Stimulated activated naive CD4-positive, alpha-beta T cell (primary cell): Measurements from ENCODE around the gene ZNF318.
"Not testable (repeated sequence)": the region's sequence is repeated elsewhere in the genome, so short reads cannot be mapped to it uniquely, and the experiment has no call there.

Experiments
- DNase-seq, 6 experiments: peaks; one replicate each; lab custom pipeline; 2025; lab: John Stamatoyannopoulos, UW

Gene ZNF318, protein sequence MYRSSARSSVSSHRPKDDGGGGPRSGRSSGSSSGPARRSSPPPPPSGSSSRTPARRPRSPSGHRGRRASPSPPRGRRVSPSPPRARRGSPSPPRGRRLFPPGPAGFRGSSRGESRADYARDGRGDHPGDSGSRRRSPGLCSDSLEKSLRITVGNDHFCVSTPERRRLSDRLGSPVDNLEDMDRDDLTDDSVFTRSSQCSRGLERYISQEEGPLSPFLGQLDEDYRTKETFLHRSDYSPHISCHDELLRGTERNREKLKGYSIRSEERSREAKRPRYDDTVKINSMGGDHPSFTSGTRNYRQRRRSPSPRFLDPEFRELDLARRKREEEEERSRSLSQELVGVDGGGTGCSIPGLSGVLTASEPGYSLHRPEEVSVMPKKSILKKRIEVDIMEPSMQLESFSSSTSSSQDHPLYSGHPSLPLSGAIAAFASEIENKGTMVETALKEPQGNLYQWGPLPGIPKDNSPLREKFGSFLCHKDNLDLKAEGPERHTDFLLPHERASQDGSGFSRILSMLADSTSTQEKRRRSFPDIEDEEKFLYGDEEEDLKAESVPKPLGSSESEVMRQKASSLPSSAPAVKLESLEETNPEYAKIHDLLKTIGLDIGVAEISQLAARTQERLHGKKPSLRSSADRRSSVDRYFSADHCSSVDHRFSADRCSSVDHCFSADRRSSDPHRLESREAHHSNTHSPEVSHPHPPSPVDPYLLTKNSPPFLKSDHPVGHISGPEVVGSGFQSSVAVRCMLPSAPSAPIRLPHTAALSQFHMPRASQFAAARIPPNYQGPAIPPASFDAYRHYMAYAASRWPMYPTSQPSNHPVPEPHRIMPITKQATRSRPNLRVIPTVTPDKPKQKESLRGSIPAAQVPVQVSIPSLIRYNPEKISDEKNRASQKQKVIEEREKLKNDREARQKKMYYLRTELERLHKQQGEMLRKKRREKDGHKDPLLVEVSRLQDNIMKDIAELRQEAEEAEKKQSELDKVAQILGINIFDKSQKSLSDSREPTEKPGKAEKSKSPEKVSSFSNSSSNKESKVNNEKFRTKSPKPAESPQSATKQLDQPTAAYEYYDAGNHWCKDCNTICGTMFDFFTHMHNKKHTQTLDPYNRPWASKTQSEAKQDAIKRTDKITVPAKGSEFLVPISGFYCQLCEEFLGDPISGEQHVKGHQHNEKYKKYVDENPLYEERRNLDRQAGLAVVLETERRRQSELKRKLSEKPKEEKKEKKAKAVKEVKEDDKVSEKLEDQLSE (N-terminal part only)

DNA sequence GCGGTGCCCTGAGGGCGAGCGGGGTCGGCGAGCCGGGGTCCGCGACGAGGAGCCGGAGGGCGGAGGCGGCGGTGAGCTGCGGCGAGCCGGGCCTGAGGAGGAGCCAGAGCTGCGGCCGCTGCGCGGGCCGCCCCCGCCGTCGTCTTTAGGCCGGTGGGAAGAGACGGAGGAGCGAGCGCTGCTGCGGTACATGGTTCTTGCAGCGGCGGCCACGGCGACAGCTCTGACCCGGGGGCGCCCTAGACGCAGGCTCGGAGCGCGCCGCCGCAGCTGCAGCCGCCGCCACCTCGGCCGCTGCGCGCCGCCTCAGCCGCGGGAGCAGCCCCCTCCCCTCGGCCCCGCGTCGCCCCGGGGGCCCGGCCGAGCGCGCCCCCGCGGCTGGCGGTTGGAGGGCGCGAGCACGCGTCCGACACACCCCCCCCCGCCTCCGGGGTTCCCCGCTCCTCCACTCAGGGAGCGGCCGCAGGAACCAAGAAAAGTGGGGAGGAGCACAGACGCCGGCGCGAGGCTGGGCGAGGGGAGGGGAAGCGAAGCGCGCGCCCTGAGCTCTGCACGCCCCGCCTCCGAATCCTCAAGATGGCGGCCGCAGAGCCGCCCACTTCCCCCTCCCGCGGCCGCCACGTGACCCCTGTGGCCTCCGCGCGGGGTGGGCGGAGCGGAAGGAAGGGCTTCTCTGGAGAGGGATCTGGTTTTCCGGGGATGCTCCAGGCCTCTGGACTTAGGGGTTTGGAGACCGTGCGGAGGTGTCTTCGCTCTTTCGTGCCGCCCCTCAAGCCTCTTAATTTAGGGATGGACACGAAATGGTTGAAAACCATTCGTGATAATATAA, at the start of gene ZNF318:
TSS of gene ZNF318 (minus strand) at position 474 of the 829 bp plus-strand sequence. CDS start at position 192, 282 bp downstream.
- DNase-seq, result peak; percentile 85 to 95 (median 90)

DNA sequence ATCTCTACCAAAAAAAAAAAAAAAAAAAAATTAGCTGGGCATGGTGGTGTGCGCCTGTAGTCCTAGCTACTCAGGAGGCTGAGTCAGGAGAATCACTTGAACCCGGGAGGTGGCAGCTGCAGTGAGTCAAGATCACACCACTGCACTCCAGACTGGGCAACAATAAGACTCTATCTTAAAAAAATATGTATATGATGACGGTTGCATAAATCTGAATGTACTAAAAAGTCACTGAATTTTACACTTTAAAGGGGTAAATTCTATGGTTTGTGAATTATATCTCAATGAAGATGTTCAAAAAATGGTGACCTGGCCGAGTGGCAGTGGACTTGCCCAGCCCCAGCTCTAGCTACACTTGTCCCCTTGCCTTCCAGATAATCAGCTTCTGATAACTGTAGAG, 47.5 kb upstream of the ZNF318 start:
- no peak for DNase-seq

DNA sequence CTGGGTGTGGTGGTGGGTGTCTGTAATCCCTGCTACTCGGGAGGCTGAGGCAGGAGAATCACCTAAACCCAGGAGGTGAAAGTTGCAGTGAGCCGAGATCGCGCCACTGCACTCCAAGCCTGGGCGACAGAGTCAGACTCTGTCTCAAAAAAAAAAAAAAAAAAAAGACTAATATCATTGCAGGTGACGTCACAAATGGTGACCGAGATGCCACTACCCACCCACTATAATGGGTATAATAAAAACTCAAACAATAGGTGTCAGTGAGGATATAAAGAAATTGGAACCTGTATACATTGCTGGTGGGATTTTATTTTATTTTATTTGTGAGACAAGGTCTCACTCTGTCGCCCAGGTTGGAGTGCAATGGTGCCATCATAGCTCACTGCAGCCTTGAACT, 45.8 kb upstream of the ZNF318 start:
- not testable (repeated sequence) for DNase-seq

DNA sequence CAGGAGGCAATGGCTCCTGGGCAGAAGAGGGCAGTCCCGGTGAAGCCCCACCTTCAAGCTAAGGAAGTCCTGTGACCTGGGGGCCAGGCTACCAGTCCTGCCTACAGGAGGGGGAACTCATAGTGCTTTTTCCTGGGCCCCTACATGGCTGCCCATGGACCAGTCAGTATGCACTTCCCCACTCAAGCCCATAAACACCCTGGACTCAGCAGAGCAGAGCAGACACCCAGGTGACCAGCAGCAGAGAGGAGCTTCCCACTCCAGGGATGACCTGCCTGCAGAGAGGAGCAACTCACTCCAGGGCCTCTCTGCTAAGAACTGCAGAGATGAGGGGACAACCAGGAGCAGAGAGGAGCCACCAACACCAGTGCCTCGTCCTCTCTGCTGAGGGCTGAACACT, 43.6 kb upstream of the ZNF318 start:
- no peak for DNase-seq

DNA sequence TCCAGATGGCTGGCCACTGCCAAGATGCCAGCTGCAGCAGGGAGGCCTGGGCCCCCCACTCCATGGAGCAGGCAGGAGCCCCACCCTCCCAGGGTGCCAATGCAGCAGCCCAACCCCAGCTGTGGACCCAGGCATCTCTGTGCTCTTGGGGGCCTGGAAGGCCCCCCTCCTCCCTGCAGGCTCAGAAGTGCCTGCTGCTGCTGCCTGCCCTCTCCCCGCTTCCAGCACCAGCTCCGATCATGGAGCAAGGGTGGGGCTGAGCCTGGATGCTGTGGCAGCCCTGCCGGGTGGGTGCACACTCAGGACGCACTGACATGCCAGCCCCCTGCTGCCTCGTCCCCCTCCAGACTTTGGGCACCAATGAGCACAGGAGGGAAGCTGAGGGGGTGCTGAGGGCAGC, 43.1 kb upstream of the ZNF318 start:
- no peak for DNase-seq

DNA sequence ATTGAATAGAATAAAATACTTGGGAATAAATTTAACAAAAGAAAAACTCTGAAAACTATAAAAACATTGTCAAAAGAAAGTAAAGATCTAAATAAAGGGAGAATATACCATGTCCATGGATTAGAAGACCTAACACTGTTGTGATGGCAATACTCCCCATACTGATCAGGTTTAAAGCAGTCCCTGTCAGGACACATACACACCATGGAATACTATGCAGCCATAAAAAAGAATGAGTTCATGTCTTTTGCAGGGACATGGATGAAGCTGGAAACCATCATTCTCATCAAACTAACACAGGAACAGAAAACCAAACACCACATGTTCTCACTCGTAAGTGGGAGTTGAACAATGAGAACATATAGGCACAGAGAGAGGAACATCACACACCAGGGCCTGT, 41.3 kb upstream of the ZNF318 start:
- not testable (repeated sequence) for DNase-seq

DNA sequence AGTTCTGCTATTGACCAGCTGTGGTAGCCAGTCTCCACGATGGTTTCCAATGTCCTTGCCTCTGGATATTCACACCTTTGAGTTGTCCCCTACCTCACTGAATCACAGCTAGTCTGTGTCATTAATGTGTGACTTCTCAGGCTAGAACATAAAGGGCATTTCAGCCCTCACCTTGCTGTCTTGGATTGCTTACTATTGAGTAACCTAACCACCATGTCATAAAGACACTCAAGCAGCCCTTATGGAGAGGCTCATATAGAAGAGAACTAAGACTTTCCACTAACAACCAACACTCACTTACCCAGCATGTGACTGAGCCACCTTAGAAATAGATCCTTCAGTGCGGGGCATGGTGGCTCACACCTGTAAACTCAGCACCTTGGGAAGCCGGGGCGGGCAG, 38.8 kb upstream of the ZNF318 start:
- DNase-seq, result no peak

DNA sequence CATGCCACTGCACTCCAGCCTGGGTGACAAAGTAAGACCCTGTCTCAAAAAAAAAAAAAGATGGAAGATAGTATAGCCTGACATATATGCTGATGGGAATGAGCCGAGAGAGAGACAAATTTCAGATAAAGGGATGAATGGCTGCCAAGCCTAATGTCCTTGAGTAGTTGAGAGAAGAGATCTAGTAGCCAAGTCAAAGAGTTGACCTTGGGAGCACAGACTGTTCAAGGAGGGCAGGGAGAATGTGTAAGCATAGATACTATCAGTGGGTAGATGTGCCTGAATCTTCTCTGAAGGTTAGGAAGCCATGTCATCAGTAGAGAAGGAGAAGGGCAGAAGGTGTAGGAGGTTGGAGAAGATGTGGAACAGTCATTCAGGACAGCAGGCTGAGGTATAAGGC, 37.8 kb upstream of the ZNF318 start:
- DNase-seq, result no peak

DNA sequence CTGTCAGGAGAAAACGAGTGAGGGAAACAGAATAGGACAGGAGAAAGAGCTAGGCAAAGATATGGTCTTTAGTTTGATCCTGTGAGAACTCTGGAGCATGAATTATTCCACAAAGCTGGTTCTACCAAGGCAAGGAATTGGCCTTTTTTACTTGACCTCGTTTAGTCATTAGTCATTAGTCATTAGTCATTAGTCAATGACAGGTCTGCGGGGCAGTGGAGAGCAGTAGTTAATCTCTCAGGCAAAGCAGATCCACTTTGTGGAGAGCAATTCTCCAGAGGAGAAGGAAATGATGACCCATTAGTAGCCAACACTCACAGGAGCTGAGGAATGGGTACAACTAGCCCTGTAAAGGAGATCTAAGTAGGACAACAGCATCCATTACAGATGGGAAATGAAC, 35.9 kb upstream of the ZNF318 start:
- no peak for DNase-seq

DNA sequence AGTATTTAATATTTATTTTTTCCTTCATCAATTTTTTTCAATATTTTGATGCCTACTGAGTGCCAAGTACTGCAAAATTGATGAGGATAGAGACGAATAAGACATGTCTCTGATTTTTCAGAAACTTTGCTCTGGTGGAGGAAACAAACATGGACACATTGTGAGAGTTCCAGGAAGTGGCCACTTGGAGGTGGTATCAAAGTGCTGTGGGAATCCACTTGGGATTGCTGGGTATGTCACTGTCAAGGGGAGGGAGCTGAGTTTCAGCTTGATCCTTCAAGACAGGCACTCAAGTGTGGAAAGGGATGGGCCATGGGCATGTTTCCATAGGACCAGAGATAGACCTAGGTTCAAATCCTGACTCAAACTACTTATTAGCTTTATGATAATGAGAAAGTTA, 33.4 kb upstream of the ZNF318 start:
- DNase-seq, result no peak

DNA sequence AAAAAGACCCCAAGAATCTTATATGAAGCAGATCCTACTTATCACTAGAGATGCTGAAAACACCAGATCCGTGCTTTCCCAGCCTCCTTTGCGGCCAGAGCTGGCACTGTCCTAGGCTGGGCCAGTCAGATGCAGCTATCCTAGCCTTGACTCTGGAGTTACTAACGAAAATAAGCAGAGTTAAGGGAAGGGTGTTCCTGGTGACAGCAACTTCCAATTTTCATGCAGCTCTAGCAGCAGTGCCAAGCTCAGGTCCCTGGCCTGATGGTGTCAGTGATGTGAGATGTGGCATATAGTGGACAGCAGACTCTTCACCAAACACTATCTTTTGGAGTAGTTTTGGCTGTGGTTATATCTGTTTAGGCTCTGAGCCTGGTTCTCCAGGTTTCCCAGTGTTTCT, 32.3 kb upstream of the ZNF318 start:
- no peak for DNase-seq

DNA sequence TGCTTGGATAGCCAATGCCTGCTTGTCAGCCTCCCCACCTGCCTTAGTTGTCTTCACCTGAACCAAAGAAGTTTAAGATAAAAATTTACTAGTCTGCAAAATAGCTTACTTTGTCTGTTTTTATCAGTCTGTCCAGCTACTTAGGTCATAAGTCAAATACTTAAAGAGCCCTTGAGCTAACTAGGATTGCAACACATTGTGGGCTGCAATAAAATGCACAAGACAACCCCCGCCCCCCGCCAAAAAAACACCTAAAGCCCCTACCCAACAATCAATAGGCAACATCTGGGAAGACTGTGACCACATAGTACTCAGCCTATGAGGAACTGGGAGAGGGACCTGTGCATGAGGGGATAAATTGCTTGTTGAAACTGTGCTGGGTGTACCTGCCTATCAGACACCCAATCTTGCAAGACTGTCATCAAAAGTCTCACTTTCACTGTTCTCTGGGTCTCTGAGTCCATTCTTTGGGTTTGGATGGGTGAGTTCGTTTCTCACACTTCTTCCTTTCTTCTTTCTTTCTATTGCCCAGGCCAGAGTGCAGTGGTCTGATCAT, 30.6 kb upstream of the ZNF318 start:
- no peak for DNase-seq

DNA sequence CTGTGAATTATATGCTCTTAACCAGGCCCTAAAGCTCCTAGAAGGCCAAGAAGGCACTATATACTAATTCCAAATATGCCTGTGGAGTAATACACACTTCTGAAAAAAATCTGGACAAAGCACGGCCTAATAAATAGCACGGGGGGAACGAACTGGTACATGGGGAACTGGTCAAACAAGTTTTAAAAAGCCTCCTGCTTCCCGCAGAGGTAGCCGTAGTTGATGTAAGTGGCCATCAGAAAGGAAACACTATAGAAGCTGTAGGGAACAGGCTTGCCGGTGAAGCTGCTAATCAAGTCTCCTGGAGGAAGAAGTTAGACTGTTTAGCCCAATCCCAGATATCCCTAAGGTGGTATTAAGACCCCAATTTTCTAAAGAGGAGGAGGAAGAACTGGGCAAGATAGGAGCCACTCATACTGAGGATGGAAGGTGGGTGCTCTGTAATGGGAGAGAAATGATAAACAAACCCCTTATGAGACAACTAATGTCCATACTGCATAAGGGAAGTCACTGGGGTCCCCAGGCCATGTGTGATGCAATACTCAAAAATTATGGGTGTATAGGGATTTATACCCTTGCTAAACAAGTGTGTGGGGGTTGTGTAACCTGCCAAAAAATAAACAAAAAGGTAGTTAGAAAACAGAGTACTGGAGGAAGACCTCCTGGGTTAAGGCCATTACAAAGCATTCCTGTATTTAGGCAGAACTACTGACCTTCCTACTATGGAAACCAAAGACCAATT, 27.1 kb upstream of the ZNF318 start:
- DNase-seq, result no peak

DNA sequence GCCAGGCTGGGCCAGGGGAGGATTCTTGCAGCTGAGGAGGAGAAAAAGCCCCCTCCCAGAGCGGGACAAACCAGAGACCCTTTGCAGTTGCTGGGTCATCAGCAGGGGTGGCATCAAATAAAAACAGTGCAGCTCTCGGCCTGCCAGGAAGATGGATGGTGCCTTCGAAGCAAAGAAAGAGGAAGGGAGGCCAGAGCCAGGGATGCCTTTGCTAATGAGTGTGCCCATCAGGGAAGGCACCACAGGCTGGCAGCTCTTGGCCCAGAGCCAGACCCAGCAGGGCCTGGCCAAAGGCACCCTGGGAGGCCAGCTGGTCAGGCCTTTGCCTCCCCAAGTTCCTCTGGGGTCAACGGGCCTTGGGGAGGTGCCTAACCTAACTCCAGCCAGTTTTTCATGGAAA, 26.3 kb upstream of the ZNF318 start:
- DNase-seq, result no peak

DNA sequence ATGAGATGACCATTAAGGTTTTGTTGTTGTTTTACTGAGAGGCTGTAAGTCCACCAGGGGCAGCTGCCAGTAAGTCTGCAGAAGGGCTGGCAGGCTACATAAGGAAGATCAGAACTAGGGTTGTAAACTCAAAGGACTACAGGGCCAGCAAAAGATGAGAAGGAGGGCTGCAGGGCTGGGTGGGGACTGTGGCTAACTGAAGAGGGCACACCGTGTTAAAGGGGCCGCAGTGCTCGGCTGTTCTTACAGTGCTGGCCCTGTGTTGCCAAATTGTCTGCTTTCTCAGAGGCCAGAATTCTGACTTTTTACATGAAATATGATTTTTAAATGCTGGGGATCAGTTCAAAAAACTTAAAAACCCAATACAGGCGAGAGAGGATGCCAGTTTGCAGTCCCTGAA, 25.5 kb upstream of the ZNF318 start:
- no peak for DNase-seq

DNA sequence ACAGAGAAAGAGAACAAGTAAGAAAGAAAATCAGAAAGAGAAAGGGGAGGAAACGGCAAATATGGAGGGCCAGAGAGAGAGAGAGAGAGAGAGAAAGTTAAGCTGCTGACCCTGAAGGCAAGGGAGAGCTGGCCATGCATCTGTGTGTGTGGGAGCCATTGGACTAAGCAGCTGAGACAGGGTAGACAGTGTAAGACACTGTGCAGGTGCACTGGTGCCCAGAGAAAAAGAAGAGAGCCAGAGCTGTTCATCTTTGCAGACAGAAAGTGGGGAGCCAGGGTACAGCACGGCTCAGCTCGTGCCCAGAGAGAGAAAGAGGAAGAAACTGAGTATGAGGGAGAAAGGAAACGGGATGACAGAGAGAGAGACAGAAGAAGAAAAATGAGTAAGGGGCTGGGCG, 24.2 kb upstream of the ZNF318 start:
- no peak for DNase-seq

DNA sequence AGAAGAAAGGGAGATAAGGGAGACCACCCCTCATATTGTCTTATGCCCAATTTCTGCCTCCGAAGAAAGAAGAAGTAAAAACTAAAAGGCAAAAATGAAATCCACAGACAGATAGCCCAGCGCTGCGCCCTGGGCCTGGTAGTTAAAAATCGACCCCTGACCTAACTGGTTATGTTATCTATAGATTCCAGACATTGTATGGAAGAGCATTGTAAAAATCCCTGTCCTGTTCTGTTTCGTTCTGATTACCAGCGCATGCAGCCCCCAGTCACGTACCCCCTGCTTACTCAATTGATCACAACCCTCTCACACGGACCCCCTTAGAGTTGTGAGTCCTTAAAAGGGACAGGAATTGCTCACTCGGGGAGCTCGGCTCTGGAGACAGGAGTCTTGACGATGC, 23.7 kb upstream of the ZNF318 start:
- DNase-seq, result not testable (repeated sequence)

DNA sequence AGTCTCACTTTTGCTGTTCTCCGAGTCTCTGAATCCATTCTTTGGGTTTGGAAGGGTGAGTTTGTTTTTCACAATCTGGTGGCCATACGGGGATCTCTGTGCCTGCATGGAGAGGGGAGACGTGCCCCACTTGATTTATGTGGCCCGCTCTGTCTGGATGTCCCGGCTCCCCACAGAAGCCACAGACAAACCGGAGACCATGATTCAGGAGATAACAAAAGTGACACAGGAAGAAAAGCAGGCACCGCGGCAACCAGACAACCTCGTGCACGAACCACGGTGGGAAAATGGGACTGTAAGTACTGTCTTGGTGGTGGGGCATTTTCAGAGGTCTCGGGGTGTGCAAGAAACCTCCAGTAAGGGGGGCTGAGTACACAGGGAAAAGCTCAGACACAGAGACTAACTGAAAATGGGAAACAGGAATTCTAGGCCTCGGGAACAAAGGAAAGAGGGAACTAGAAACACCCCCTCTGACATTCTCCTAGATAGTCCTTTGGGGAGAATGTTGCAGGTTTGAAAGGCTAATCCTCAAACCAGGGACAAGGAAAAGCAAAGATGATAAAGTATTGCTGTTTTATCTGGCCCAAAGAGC, 22.1 kb upstream of the ZNF318 start:
- peak; percentile 16 to 38 (median 25) for DNase-seq

DNA sequence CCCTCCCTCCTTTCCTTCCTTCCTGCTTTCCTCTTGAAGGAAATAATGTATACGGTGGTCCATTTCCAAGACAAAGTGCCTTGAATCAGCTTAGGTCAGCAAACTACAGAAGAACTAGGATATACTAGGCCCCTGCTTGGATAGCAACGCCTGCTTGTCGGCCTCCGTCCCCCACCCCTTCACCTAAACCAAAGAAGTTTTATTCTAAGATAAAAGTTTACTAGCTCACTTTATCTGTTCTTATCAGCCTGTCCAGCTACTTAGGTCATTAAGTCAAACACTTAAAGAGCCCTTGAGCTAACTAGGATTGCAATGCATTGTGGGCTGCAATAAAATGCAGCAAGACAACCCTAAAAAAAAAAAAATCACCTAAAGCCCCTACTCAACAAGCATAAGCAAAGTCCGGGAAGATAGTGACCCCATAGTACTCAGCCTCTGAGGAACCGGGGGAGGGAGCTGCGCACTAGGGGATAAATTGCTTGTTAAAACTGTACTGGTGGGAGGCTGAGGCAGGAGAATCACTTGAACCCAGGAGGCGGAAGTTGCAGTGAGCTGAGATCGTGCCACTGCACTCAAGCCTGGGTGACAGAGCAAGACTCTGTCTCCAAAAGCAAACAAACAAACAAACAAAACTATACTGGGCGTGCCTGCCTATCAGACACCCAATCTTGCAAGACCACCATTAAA, 21.4 kb upstream of the ZNF318 start:
- DNase-seq, result not testable (repeated sequence)
